Sigmoid colon (tissue), 7 donors: ENCODE results near the gene CPLANE1. TPM values are rescaled to one million over a fixed set of nuclear protein-coding genes. Genes with fewer than 3 reads are reported as not detected.

ENCODE experiments used
- DNase-seq: peaks from one replicate; pipeline ENCODE4 v3.0.0-alpha.2; 2019
- H3K27ac ChIP-seq, 4 donors: fragments of 200-600 bp; sonication (generic); one replicate each; pipeline ENCODE4 v1.5.1; 2016 to 2019; ENCODE audit warnings: mild to moderate bottlenecking in 1 of 4
- H3K27me3 ChIP-seq, 3 donors: fragments of 200-600 bp; sonication (generic); one replicate each; pipeline ENCODE4 v1.5.1; 2019; ENCODE audit warnings: mild to moderate bottlenecking in 1 of 3
- H3K36me3 ChIP-seq, 4 donors: fragments of 200-600 bp; sonication (generic); one replicate each; pipeline ENCODE4 v1.5.1; 2016 to 2019
- H3K4me1 ChIP-seq, 4 donors: fragments of 200-600 bp; sonication (generic); one replicate each; pipeline ENCODE4 v1.5.1; 2017 to 2019
- H3K4me3 ChIP-seq, 4 donors: fragments of 200-600 bp; sonication (generic); one replicate each; pipeline ENCODE4 v1.5.1; 2017 to 2019; ENCODE audit warnings: mild to moderate bottlenecking in 2 of 4, moderate library complexity in 1 of 4
- H3K9me3 ChIP-seq, 4 donors: fragments of 200-600 bp in 3 of 4; sonication (generic) in 3 of 4; one replicate each; pipeline versions ENCODE4 v1.5.1 to v1.6.1; 2013 to 2019
- EP300 ChIP-seq, 4 donors: sonication (generic); formaldehyde crosslinking; IDR thresholded peaks; one replicate each; pipeline ENCODE4 v1.6.1; 2017; ENCODE audit warnings: antibody characterized with exemption in 4 of 4
- POLR2A ChIP-seq, 2 donors: fragments of 450-650 bp; IDR thresholded peaks; one replicate each; pipeline ENCODE4 v1.6.1; 2016; ENCODE audit warnings: antibody characterized with exemption in 2 of 2, mild to moderate bottlenecking in 2 of 2, moderate library complexity in 2 of 2
- POLR2AphosphoS5 ChIP-seq, 4 donors: sonication (generic); formaldehyde crosslinking; IDR thresholded peaks; one replicate each; pipeline ENCODE4 v1.6.1; 2017; ENCODE audit warnings: antibody characterized with exemption in 4 of 4
- WGBS, 2 donors: extraction: QIAGEN DNeasy Blood & Tissue Kit; methylation state at CpG; one replicate each; pipeline ENCODE4 v1.1.7; 2013; 5-methylcytosine and 5-hydroxymethylcytosine counted together
- intact Hi-C: fragments of 100-400 bp; cut with DNase I; formaldehyde crosslinking; loops from one replicate; pipeline ENCODE4 v1.15.1; 2023
- polyA plus RNA-seq, 3 donors: library from polyadenylated mRNA; stranded (reverse); fragments of 200-250 nt; gene quantifications; one replicate each; pipeline ENCODE4 v1.2.3, GENCODE V29; 2013
- total RNA-seq, 4 donors: library from RNA; depleted of rRNA; stranded (reverse); fragments of >200 nt; gene quantifications; one replicate each; pipeline ENCODE4 v1.1.0, GENCODE V29; 2016
- TF ChIP-seq, protein P1 (sequence below), 4 experiments: fragments of 450-650 bp in 3 of 4; fragments of 200-600 bp in 1 of 4; IDR thresholded peaks; one replicate each; pipeline ENCODE4 v1.5.1; 2016 to 2019; ENCODE audit warnings: antibody characterized with exemption in 4 of 4, mild to moderate bottlenecking in 3 of 4, moderate library complexity in 2 of 4
- donor health status: healthy with polysubstance abuse.
- donor health status: Bipolar disorder and iron deficiency.
- donor health status: healthy.

The CPLANE1 gene
- total and polyA plus RNA-seq, 7 donors: 0.23 to 51.0 (median 21.8) TPM

DNA sequence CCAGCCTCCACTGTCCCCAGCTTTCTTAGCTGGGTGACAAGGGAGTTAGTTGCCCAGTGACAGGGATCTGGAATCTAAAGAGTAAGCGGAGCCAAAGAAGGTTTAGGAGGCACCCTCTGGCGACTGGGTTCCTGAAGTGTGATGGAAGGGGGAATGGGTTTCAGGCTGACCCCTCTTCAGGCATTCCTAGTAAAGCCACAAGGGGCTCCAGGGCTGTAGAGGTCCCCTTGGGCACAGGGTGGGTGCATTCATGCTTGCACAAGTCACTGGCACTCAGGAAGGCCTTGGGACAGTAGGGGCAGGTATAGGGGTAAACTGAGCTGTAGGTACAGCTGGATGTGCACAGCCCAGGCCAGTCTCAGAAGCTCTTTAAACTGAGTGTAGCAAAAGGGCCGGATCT, 74.2 kb downstream of the CPLANE1 start:
- H3K27ac ChIP-seq: no peak overlapping the region
- intact Hi-C loops: no loop called here
- H3K36me3 ChIP-seq: peaks cover 0 to 60% (median 35%) of the 10 kb centered on the region in 4 donors
- TF ChIP-seq EP300 (IDR thresholded peaks at IDR 0.05) (no peak), POLR2AphosphoS5 (IDR thresholded peaks at IDR 0.05) (no peak), POLR2A (IDR thresholded peaks at IDR 0.05) (no peak)
- TF ChIP-seq, protein P1, sequence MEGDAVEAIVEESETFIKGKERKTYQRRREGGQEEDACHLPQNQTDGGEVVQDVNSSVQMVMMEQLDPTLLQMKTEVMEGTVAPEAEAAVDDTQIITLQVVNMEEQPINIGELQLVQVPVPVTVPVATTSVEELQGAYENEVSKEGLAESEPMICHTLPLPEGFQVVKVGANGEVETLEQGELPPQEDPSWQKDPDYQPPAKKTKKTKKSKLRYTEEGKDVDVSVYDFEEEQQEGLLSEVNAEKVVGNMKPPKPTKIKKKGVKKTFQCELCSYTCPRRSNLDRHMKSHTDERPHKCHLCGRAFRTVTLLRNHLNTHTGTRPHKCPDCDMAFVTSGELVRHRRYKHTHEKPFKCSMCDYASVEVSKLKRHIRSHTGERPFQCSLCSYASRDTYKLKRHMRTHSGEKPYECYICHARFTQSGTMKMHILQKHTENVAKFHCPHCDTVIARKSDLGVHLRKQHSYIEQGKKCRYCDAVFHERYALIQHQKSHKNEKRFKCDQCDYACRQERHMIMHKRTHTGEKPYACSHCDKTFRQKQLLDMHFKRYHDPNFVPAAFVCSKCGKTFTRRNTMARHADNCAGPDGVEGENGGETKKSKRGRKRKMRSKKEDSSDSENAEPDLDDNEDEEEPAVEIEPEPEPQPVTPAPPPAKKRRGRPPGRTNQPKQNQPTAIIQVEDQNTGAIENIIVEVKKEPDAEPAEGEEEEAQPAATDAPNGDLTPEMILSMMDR (IDR thresholded peaks at IDR 0.05): no peak
- DNase-seq: no peak
- no peaks in the 10 kb centered on the region for H3K27me3 ChIP-seq
- H3K9me3 ChIP-seq: no peaks in the 10 kb centered on the region
- 92 to 95% methylated on average over 3 of the region's 3 CpGs for WGBS, 2 donors
- H3K4me3 ChIP-seq: no peak overlapping the region
- H3K4me1 ChIP-seq: no peaks in the 10 kb centered on the region

DNA sequence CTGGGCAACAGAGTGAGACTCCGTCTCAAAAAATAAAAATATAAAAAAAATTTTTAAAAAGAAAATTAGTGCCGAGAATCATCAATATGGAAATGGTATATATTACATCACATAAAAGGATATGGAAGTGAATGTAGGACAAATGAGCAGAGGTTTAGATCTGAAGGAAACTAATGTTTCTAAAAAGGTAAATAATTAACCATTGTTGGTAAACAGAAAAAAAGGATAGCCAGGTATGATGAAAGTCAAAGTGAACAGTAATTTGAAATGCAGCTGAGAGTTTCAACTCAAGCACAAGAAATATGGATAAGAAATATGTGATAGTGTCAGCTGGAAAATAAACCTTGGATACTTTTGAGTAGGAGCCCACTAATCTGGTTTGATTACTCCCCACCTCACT, 76.2 kb downstream of the CPLANE1 start:
- Histone ChIP-seq H3K4me3 (no peak overlapping the region), H3K27me3 (no peaks in the 10 kb centered on the region), H3K36me3 (peaks cover 0 to 63% (median 48%) of the 10 kb centered on the region in 4 donors), H3K9me3 (no peaks in the 10 kb centered on the region), H3K27ac (no peak overlapping the region), H3K4me1 (no peaks in the 10 kb centered on the region)
- no peak for TF ChIP-seq POLR2A (IDR thresholded peaks at IDR 0.05)
- TF ChIP-seq, protein P1 (IDR thresholded peaks at IDR 0.05): no peak
- no peak for TF ChIP-seq POLR2AphosphoS5 (IDR thresholded peaks at IDR 0.05)
- TF ChIP-seq EP300 (IDR thresholded peaks at IDR 0.05): no peak
- intact Hi-C loops: no loop called here
- no peak for DNase-seq
- 96 to 97% methylated on average over 2 of the region's 2 CpGs for WGBS, 2 donors

DNA sequence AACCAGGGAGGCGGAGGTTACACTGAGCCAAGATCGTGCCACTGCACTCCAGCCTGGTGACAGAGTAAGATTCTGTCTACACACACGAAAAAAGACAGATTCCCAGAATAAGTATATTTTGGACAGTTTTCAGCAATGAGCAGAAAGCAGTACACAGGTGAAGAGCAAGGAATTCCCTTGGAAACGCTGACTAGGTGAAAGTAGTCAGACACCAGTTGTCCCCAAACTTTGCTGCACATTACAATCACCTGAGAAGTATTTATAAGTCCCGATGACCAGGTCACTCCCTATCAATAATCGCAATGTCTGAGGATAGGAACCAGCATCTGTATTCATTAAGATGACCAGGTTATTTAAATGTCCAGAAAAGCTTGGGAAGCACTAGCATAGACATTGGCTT, 78.3 kb downstream of the CPLANE1 start:
- TF ChIP-seq POLR2A (IDR thresholded peaks at IDR 0.05): no peak
- TF ChIP-seq, protein P1 (IDR thresholded peaks at IDR 0.05): no peak
- TF ChIP-seq POLR2AphosphoS5 (IDR thresholded peaks at IDR 0.05): no peak
- WGBS, 2 donors: 94 to 97% methylated on average over 6 of the region's 6 CpGs
- no peak overlapping the region for H3K4me3 ChIP-seq
- intact Hi-C loops: no loop called here
- no peaks in the 10 kb centered on the region for H3K27me3 ChIP-seq
- no peak for DNase-seq
- no peaks in the 10 kb centered on the region for H3K4me1 ChIP-seq
- H3K27ac ChIP-seq: no peak overlapping the region
- no peaks in the 10 kb centered on the region for H3K9me3 ChIP-seq
- H3K36me3 ChIP-seq: peaks cover 0 to 63% (median 47%) of the 10 kb centered on the region in 4 donors

DNA sequence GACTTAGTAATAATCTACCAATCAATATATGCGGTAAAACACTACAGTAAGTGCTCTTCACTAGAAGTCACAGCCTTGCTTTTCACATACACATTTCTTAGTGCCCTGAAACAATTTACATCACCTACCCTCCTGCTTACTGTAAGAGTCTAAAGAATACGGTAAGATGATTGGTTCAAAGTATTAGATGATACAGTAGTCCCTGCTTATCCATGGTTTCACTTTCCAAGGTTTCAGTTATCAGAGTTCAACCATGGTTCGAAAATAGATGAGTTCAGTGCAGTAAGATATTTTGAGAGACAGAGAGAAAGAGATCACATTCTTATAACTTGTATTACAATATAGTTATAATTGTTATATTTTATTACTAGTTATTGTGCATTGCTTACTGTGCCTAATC, 83.0 kb downstream of the CPLANE1 start:
- intact Hi-C loops: no loop called here

More for the DNA sequence above, 83.0 kb downstream of the CPLANE1 start:
- Histone ChIP-seq H3K9me3 (no peaks in the 10 kb centered on the region), H3K27ac (no peak overlapping the region), H3K36me3 (peaks cover 5 to 45% (median 23%) of the 10 kb centered on the region in 4 donors), H3K27me3 (no peaks in the 10 kb centered on the region), H3K4me1 (no peaks in the 10 kb centered on the region), H3K4me3 (no peak overlapping the region)
- TF ChIP-seq POLR2A (IDR thresholded peaks at IDR 0.05) (no peak), EP300 (IDR thresholded peaks at IDR 0.05) (no peak), POLR2AphosphoS5 (IDR thresholded peaks at IDR 0.05) (no peak)
- TF ChIP-seq, protein P1 (IDR thresholded peaks at IDR 0.05): no peak
- DNase-seq: no peak
- 72 to 74% methylated on average over 3 of the region's 3 CpGs for WGBS, 2 donors
